GM23338 (cell line): ENCODE results near the gene PRKAA1. TPM values are rescaled to one million over a fixed set of nuclear protein-coding genes. Genes with fewer than 3 reads are reported as not detected.
A peak's percentile ranks its signal among the peaks of the same experiment; 100 is the strongest.

ENCODE experiments used
- ATAC-seq: fragments of 200-7000 bp; cut with Tn5 transposase; 3 replicates; pipeline ENCODE4 v1.9.1; 2020
- DNase-seq: peaks from one replicate; pipeline ENCODE4 v3.0.0-alpha.2; 2015; ENCODE audit warnings: low spot score
- H2AFZ ChIP-seq: fragments of 200-600 bp; sonication (generic); 2 replicates; pipeline ENCODE4 v1.8.0; 2016; ENCODE audit warnings: antibody characterized with exemption, mild to moderate bottlenecking, moderate library complexity
- H3F3A ChIP-seq: fragments of 200-600 bp; sonication (generic); replicated peaks from 2 replicates; pipeline ENCODE4 v1.8.0; 2017; ENCODE audit warnings: antibody characterized with exemption, mixed run types, low read depth
- H3K27ac ChIP-seq: fragments of 200-600 bp; sonication (generic); 2 replicates; pipeline ENCODE4 v1.6.1; 2016; ENCODE audit warnings: low read depth
- H3K27me3 ChIP-seq: fragments of 200-600 bp; sonication (generic); 2 replicates; pipeline ENCODE4 v1.8.0; 2016; ENCODE audit warnings: mild to moderate bottlenecking, mixed run types, moderate library complexity; ENCODE audit not compliant: insufficient read depth
- H3K36me3 ChIP-seq: fragments of 200-600 bp; sonication (generic); 2 replicates; pipeline ENCODE4 v1.8.0; 2016; ENCODE audit warnings: mild to moderate bottlenecking; ENCODE audit not compliant: insufficient read depth
- H3K4me1 ChIP-seq: fragments of 200-600 bp; sonication (generic); 2 replicates; pipeline ENCODE4 v1.8.0; 2016; ENCODE audit warnings: mild to moderate bottlenecking, moderate library complexity; ENCODE audit not compliant: insufficient read depth
- H3K4me2 ChIP-seq: fragments of 200-600 bp; sonication (generic); 2 replicates; pipeline ENCODE4 v1.7.1; 2017; ENCODE audit warnings: mixed run types
- H3K4me3 ChIP-seq: fragments of 200-600 bp; sonication (generic); 2 replicates; pipeline ENCODE4 v1.6.1; 2016; ENCODE audit warnings: mixed run types
- H3K79me2 ChIP-seq: fragments of 200-600 bp; sonication (generic); replicated peaks from 2 replicates; pipeline ENCODE4 v1.8.0; 2017; ENCODE audit warnings: mild to moderate bottlenecking; ENCODE audit not compliant: insufficient read depth
- H3K9me2 ChIP-seq: fragments of 200-600 bp; sonication (generic); 2 replicates; pipeline ENCODE4 v1.8.0; 2017; ENCODE audit not compliant: insufficient read depth
- H4K20me1 ChIP-seq: fragments of 200-600 bp; sonication (generic); replicated peaks from 2 replicates; pipeline ENCODE4 v1.8.0; 2017; ENCODE audit warnings: mild to moderate bottlenecking; ENCODE audit not compliant: insufficient read depth
- H3K27ac Mint-ChIP-seq: 2 replicates; pipeline ENCODE4 v1.8.0; 2020; ENCODE audit warnings: inconsistent platforms, mild to moderate bottlenecking, moderate library complexity, mixed read lengths
- H3K27me3 Mint-ChIP-seq: 3 replicates; pipeline ENCODE4 v1.8.0; 2022; ENCODE audit warnings: low read depth, mild to moderate bottlenecking, moderate library complexity, mixed read lengths, inconsistent platforms; ENCODE audit not compliant: insufficient read depth, poor library complexity
- H3K36me3 Mint-ChIP-seq: 3 replicates; pipeline ENCODE4 v1.8.0; 2021; ENCODE audit warnings: low read depth, mild to moderate bottlenecking, inconsistent platforms, moderate library complexity, mixed read lengths
- H3K4me1 Mint-ChIP-seq: 3 replicates; pipeline ENCODE4 v1.8.0; 2020; ENCODE audit warnings: mild to moderate bottlenecking, inconsistent platforms, mixed read lengths
- H3K4me3 Mint-ChIP-seq: 3 replicates; pipeline ENCODE4 v1.8.0; 2021; ENCODE audit warnings: moderate library complexity, mild to moderate bottlenecking, inconsistent platforms, mixed read lengths
- H3K9me3 Mint-ChIP-seq: 3 replicates; pipeline ENCODE4 v1.8.0; 2020; ENCODE audit warnings: moderate library complexity, mild to moderate bottlenecking, inconsistent platforms, mixed read lengths
- EZH2 ChIP-seq: fragments of 200-600 bp; sonication (generic); IDR thresholded peaks from one replicate; pipeline ENCODE4 v1.8.0; 2017; ENCODE audit warnings: antibody characterized with exemption, mild to moderate bottlenecking, low read depth; ENCODE audit not compliant: unreplicated experiment
- EZH2phosphoT487 ChIP-seq: fragments of 200-600 bp; sonication (generic); IDR thresholded peaks from one replicate; pipeline ENCODE4 v1.8.1; 2018; ENCODE audit warnings: antibody characterized with exemption; ENCODE audit not compliant: unreplicated experiment
- JUNB ChIP-seq: IDR thresholded peaks from one replicate; pipeline ENCODE4 v1.6.1; 2016; ENCODE audit warnings: antibody characterized with exemption; ENCODE audit not compliant: unreplicated experiment
- POLR2AphosphoS5 ChIP-seq: IDR thresholded peaks from 2 replicates; pipeline ENCODE4 v1.6.1; 2016; ENCODE audit warnings: antibody characterized with exemption, low read depth
- ZNF114 ChIP-seq: fragments of 250-450 bp; sonication (Bioruptor Pico); IDR thresholded peaks from 2 replicates; pipeline ENCODE4 v1.5.0; 2020; ENCODE audit warnings: mild to moderate bottlenecking, moderate library complexity
- ZNF331 ChIP-seq: fragments of 250-450 bp; sonication (Bioruptor Pico); IDR thresholded peaks from 2 replicates; pipeline ENCODE4 v1.5.0; 2020; ENCODE audit warnings: low read depth, mild to moderate bottlenecking, moderate library complexity
- polyA plus RNA-seq: library from polyadenylated mRNA; unstranded; fragments of >200 nt; fragmentation: Nextera tagmentation; extraction: Ambion mirVana; gene quantifications from 2 replicates; pipeline ENCODE4 v1.2.1, GENCODE V29; 2016
- total RNA-seq: library from RNA; depleted of rRNA; stranded (reverse); fragments of >200 nt; shearing (Covaris generic); gene quantifications from 2 replicates; pipeline ENCODE4 v1.2.3, GENCODE V29; 2014
- TF ChIP-seq, protein P1 (sequence below), 2 experiments: fragments of 200-600 bp in 1 of 2; sonication (generic) in 1 of 2; conservative IDR thresholded peaks; 2 replicates each; pipeline versions ENCODE4 v1.5.1 to v1.6.1; 2016 to 2017; ENCODE audit warnings: antibody characterized with exemption in 2 of 2, low read depth in 2 of 2, mild to moderate bottlenecking in 2 of 2, moderate library complexity in 1 of 2
- TF ChIP-seq, protein P2 (sequence below): IDR thresholded peaks from one replicate; pipeline ENCODE4 v1.6.1; 2018; ENCODE audit warnings: antibody characterized with exemption; ENCODE audit not compliant: unreplicated experiment

The PRKAA1 gene
- total and polyA plus RNA-seq, 2 experiments from 2014 or later, result 10.3 to 35.0 TPM

DNA sequence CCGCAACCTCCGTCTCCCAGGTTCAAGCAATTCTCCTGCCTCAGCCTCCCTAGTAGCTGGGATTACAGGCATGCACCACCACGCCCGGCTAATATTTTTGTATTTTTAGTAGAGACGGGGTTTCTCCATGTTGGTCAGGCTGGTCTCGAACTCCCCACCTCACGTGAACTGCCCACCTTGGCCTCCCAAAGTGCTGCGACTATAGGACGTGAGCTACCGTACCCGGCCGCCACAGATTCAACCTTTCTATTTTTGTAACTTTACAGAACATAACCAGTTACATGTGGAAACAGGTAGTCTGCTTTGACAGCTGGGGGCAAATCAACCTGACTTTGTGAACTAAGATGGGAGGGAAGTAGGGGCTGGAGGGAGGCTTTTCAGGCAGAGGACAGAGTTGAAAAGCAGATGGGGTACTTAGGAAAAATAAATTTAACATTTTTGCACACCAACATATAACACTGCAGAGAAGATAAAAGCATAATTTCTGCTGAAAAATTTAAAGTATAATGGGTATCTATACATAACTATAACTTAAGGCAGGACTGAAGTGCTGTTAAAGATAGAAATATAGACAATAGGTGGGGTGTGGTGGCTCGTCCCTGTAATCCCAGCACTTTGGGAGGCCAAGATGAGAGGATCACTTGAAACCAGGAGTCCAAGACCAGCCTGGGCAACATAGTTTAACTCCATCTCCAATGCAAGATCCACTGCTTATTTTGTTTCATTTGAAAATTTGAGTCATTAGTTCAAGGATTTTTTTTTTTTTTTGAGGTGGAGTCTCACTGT lies 31.8 kb upstream of the PRKAA1 start:
- Histone ChIP-seq H3F3A (peaks cover 86% of the 10 kb centered on the region), H3K4me2 (peak overlapping the region; percentile 34), H4K20me1 (peaks cover 59% of the 10 kb centered on the region), H3K27ac (peak overlapping the region; percentile 99), H2AFZ (no peak overlapping the region), H3K4me1 (peaks cover 19% of the 10 kb centered on the region), H3K9me2 (no peaks in the 10 kb centered on the region), H3K27me3 (no peaks in the 10 kb centered on the region), H3K79me2 (peaks cover 62% of the 10 kb centered on the region), H3K4me3 (no peak overlapping the region), H3K36me3 (peaks cover 85% of the 10 kb centered on the region)
- no peak for DNase-seq
- no peak for TF ChIP-seq JUNB
- TF ChIP-seq, protein P1, sequence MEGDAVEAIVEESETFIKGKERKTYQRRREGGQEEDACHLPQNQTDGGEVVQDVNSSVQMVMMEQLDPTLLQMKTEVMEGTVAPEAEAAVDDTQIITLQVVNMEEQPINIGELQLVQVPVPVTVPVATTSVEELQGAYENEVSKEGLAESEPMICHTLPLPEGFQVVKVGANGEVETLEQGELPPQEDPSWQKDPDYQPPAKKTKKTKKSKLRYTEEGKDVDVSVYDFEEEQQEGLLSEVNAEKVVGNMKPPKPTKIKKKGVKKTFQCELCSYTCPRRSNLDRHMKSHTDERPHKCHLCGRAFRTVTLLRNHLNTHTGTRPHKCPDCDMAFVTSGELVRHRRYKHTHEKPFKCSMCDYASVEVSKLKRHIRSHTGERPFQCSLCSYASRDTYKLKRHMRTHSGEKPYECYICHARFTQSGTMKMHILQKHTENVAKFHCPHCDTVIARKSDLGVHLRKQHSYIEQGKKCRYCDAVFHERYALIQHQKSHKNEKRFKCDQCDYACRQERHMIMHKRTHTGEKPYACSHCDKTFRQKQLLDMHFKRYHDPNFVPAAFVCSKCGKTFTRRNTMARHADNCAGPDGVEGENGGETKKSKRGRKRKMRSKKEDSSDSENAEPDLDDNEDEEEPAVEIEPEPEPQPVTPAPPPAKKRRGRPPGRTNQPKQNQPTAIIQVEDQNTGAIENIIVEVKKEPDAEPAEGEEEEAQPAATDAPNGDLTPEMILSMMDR (conservative IDR thresholded peaks at IDR 0.05; ENCODE audit: low read depth in 2 of 2), result no peak
- no peak for TF ChIP-seq EZH2
- TF ChIP-seq POLR2AphosphoS5, result 0 out of 2 replicates have a peak, but pooled peaks have one; percentile 2
- no peak for TF ChIP-seq ZNF331 (CRISPR knock-in tag)
- TF ChIP-seq EZH2phosphoT487, result no peak
- TF ChIP-seq, protein P2, sequence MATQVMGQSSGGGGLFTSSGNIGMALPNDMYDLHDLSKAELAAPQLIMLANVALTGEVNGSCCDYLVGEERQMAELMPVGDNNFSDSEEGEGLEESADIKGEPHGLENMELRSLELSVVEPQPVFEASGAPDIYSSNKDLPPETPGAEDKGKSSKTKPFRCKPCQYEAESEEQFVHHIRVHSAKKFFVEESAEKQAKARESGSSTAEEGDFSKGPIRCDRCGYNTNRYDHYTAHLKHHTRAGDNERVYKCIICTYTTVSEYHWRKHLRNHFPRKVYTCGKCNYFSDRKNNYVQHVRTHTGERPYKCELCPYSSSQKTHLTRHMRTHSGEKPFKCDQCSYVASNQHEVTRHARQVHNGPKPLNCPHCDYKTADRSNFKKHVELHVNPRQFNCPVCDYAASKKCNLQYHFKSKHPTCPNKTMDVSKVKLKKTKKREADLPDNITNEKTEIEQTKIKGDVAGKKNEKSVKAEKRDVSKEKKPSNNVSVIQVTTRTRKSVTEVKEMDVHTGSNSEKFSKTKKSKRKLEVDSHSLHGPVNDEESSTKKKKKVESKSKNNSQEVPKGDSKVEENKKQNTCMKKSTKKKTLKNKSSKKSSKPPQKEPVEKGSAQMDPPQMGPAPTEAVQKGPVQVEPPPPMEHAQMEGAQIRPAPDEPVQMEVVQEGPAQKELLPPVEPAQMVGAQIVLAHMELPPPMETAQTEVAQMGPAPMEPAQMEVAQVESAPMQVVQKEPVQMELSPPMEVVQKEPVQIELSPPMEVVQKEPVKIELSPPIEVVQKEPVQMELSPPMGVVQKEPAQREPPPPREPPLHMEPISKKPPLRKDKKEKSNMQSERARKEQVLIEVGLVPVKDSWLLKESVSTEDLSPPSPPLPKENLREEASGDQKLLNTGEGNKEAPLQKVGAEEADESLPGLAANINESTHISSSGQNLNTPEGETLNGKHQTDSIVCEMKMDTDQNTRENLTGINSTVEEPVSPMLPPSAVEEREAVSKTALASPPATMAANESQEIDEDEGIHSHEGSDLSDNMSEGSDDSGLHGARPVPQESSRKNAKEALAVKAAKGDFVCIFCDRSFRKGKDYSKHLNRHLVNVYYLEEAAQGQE, result no peak
- no peak for TF ChIP-seq ZNF114 (CRISPR knock-in tag)
- H3K4me1 Mint-ChIP-seq, result peaks cover 42% of the 10 kb centered on the region
- H3K36me3 Mint-ChIP-seq, result peaks cover 97% of the 10 kb centered on the region
- H3K27ac Mint-ChIP-seq, result peak overlapping the region; percentile 86
- H3K4me3 Mint-ChIP-seq, result peak overlapping the region; percentile 12; the same call in 1 of the 3 replicates
- no peak for ATAC-seq
- H3K27me3 Mint-ChIP-seq, result peaks cover 39% of the 10 kb centered on the region
- H3K9me3 Mint-ChIP-seq, result peaks cover 9% of the 10 kb centered on the region; the same call in 1 of the 3 replicates
